T-helper 22 cell (primary cell): ENCODE measurements around the gene FBXO2.

Experiments used
- DNase-seq: peaks from one replicate; pipeline ENCODE4 v3.0.0-alpha.2; 2020; ENCODE audit warnings: low read depth

Gene FBXO2

DNA sequence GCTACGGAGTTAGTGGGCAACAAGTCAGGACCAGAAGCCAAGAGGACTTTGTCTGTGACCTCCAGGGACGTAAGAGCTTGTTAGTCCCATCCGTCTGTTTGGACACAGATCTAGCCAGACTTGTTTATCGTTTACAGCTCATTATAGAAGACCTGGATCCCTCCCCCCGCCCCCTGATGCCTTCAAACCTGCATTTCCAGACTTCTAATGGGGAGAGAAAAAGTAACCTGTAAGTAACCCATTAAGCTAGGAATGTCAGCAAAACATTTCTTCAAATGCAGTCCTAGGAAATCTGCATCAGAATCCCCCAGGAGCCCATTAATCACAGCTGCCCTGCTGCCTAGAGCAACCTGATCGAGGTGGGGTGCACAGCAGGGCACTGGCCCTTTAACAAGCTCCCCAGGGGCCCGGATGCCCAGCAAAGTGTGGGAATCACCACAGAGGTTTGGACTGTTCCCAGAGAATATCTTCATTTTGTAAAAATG, 28.1 kb upstream of the FBXO2 start:
- no peak for DNase-seq

GRCh38 chr1:11681071-11681771, 27.0 kb upstream of the FBXO2 start, which contains the start of gene MAD2L2:
MAD2L2 (minus strand) TSS chr1:11681148; CDS start chr1:11680601, 547 bp downstream.
- DNase-seq: peak; percentile 86

DNA sequence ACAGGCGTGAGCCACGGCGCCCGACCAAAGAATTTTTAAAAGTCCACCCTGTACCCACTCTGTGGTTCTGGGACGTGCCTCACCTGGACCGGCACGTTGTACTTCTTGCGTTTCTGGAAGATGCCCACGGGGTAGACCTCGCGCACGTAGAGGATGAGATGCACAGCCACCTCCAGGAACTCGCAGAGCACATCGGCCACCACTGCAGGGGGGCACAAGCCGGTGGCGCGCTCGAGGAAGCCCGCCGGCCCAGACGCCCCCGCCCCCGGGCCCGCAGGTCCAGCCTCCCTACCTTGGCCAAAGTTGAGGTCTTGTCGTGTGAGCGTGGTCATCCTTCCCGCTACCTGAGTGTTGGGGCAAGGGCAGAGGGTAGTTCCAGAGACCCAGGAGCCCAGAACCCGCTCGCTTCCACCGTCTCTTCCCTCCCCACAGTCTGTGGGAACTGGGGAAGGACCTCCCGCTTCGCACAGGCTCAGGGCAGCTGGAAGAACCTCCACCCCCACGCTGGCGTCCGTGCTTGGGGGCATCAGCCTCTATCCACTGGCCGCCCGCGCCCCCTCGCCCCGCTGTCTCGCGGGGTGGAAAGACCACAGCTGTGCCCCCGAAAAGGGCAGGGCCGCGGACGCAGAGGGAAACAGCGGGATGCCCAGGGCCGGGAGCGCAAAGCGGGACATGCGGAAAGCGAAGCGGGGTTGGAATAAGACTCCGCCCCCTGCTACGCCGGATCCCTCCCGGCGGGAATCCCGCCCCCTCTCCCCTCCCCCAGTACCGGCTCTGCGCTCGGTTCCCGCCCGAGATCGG, 26.2 kb upstream of the FBXO2 start:
- no peak for DNase-seq

GRCh38 chr1:11678442-11678841, 24.2 kb upstream of the FBXO2 start:
- no peak for DNase-seq

DNA sequence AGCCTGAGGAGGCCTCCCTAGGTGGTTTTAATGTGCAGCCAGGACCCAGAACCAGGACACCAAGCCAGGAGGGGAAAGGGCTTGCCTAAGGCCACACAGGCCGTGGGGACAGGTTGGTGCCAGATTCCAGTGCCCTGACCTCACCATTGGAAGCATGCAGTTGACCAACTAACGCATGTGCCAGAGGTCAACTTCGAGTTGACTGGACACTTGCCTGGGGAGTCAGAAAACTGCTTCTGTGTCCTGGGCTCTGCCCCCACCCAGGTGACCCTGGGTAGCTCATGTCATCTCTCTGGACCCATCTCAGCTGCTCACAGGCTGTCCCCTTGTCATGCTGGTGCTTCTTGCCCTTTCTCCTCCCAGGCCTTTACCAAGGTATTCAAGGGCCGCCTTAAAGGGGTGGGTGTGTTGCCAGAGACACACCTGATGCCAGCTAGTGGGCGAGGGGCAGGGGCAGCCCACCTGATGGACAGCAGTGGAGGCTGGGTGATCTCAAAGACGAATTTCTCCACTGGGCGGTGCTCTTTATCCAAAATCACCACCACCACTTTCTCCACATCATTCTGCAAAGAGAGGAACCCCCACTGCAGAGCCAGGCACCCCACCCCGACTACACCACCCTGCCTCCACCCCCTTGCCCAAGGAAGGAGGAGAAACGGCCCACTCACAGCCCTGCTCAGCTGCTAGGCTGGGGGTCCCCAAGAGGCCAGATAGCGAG, 22.3 kb upstream of the FBXO2 start:
- DNase-seq: no peak

GRCh38 chr1:11675325-11675724, 21.1 kb upstream of the FBXO2 start:
- DNase-seq: no peak

DNA sequence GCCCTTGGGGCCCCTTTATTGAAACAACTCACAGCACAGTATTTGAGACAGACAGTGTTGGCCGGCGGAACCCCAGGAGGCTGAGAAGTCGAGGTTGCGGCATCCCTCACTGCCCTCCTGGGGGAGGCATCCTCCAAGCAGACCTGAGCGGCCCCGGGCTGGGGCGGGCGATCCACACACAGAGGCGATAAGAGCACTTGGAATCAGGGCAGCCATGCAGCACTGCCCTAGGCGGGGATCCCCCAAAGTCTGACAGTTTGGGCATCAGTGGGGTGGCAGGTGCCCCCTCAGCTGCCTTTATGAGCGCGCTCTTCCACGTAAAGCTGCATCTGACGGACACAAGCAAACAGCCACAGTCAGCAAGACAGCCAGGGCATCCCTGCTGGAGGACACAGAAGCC, 20.3 kb upstream of the FBXO2 start:
- no peak for DNase-seq

GRCh38 chr1:11673089-11673769, 19.0 kb upstream of the FBXO2 start:
- no peak for DNase-seq

DNA sequence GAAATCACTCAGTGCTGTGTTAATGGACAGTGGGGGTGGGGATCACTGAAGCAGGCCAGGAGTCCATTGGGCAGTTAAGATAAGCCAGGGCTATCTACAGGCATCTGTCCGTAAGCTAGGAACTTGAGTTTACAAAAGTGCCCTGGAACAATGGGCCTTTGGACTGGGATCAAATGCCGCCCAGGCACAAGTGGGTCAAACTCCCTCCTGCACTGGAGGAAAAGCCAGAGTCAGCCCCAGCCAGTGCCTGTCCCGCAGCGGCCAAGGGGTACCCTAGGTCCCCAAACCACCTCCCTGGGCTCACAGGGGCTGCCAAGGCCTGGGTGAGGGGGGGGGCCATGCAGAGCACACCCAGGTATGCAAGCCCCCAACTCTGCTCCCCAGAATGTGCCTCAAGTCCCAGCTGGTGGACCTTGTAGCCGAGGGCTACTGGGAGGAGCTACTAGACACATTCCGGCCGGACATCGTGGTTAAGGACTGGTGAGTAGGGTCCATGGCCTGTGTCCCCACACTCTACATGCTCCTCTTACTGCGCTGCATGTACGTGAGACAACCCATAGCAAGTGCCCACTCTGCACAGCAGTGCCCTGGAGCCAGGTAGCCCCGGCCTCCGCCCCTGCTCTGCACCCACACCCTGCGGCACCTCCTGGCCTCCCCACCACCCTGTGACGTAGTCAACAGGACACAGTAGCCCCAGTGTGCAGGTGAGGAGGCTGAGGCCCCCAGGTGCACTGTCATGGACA, 17.5 kb upstream of the FBXO2 start:
- no peak for DNase-seq

DNA sequence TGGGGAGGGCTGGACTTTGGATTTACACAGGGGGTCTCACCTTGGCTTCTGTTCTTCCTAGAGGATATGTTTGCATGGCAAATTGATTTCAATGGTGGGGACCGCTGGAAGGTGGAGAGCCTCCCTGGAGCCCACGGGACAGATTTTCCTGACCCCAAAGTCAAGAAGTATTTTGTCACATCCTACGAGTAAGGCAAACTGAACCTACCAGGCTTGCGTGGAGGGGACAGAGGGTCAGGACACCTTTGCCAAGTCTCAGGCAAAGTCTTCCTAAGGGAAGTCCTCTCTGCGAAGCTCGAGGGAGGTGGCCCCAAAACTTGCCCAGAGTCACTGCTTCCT, 16.9 kb upstream of the FBXO2 start:
- DNase-seq: no peak

DNA sequence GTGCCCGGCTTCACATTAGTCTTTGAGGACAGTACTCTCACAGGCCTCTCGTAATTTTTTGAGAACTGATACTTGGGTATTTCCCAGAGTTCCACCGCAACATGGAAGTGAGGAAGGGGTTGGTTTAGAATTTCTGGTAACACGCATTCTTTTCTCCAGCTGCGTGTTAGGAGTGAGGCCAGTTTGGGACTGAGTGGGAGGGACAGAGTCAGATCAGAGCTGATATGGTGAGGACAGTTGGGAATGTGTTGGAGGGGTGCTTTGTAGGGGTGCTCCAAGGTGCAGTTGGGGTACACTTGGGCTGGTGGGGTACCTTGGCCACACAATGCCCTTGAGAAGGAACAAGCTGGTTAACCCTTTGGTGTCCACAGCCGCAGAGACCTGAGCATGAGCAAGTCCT, 16.5 kb upstream of the FBXO2 start:
- no peak for DNase-seq

- no peak for DNase-seq
Observed at GRCh38 chr1:11668516-11668915, 14.3 kb upstream of the FBXO2 start.

GRCh38 chr1:11664336-11665065, 10.3 kb upstream of the FBXO2 start:
- no peak for DNase-seq

DNA sequence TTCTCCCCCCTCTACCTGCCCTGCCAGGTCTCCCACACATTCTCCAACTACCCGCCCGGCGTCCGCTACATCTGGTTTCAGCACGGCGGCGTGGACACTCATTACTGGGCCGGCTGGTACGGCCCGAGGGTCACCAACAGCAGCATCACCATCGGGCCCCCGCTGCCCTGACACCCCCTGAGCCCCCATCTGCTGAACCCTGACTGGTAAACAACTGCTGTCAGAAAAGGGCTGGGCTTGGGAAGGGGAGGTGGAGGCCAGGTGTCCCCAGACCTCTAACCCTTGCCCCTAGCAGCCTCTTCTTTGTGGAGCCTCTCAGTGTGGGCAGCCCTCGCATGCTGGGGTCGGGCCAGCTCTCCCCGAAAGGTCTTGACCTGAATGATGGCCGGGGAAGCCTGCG, 6.9 kb upstream of the FBXO2 start:
- no peak for DNase-seq

DNA sequence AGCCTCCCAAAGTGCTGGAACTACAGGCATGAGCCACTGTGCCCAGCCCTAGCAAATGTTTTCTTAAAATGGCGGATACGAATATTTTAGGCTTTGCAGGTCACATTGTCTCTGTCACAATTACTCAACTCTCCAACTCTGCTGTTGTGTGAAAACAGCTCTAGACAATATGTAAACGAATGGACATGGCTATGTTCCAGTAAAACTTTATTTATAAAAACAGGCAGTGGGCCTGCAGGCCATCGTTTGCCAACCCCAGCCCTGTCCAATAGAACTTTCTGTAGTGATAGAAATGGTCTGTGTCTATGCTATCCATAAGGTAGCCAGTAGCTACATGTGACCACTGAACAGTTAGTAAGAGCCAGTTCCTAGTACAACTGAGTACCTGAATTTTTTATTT, 5.5 kb upstream of the FBXO2 start:
- DNase-seq: no peak

- no peak for DNase-seq
Observed at GRCh38 chr1:11658542-11658941, 4.3 kb upstream of the FBXO2 start.

DNA sequence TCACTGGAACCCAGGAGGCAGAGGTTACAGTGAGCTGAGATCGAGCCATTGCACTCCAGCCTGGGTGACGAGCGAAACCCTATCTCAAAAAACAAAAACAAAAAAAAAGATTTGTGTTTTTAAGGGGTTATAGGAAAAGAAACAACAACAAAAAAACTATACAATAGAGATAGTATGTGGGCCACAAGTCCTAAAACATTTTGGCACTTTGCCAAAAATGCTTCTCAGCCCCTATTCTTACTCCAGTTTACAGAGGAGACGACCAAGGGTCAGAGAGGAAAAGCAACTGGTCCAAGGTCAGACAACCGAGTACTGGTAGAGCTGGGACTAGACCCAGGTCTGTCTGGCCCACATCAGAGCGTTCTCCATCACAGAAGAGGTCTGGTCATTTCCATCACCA, 3.4 kb upstream of the FBXO2 start:
- no peak for DNase-seq

- no peak for DNase-seq
Observed at GRCh38 chr1:11654939-11655808, 945 bp upstream of the FBXO2 start.

DNA sequence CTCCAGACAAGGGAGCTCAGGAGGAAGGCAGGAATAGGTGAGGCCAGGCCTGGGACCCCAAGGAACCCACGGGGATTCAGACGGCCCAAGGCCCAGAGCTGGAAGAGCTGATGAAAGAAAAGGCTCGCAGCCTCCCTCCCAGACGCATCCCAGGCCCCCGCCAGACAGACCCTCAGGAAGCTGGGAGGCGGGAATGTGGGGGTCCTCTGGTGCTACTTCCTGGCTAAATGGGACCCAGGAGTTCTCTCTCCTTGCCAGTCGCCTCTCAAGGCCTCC, 430 bp downstream of the FBXO2 start:
- no peak for DNase-seq
